CD4-positive, alpha-beta T cell (primary cell): ENCODE measurements around the gene KANK4. TPM values are rescaled to one million over a fixed set of nuclear protein-coding genes. Genes with fewer than 3 reads are reported as not detected.

ENCODE experiments used
- ATAC-seq: fragments of 200-7000 bp; cut with Tn5 transposase; one replicate; pipeline ENCODE4 v1.10.0; 2022; ENCODE audit warnings: mild to moderate bottlenecking; ENCODE audit not compliant: poor library complexity
- CTCF ChIA-PET: fragments of 350-600 bp; sonication (Branson Sonifier 250); formaldehyde crosslinking; loops from one replicate; lab custom pipeline; 2021; ENCODE audit warnings: antibody characterized with exemption, inconsistent platforms; lab: Charles Lee
- POLR2A ChIA-PET: fragments of 350-600 bp; sonication (Branson Sonifier 250); formaldehyde crosslinking; loops from one replicate; lab custom pipeline; 2021; ENCODE audit warnings: antibody characterized with exemption, inconsistent platforms; lab: Charles Lee
- DNase-seq, 14 experiments: peaks; one replicate each; pipeline ENCODE4 v3.0.0-alpha.2; 2013 to 2020; ENCODE audit warnings: mixed read lengths in 2 of 14
- H3K27ac ChIP-seq, 2 donors: one replicate each; pipeline versions ENCODE4 v1.5.1 to v1.7.0; 2013; ENCODE audit warnings: low read length in 2 of 2, low read depth in 1 of 2, mild to moderate bottlenecking in 1 of 2
- H3K27me3 ChIP-seq, 2 experiments: 1 replicate in 1 of 2; 2 replicates in 1 of 2; pipeline versions ENCODE4 v1.6.1 to v1.7.0; 2013; ENCODE audit warnings: low read length in 2 of 2, control low read depth in 1 of 2, mild to moderate bottlenecking in 1 of 2, moderate library complexity in 1 of 2; ENCODE audit not compliant: insufficient read depth in 2 of 2, control insufficient read depth in 1 of 2
- H3K36me3 ChIP-seq: one replicate; pipeline ENCODE4 v1.6.1; 2013; ENCODE audit warnings: low read length, control low read depth; ENCODE audit not compliant: insufficient read depth
- H3K4me1 ChIP-seq: one replicate; pipeline ENCODE4 v1.6.1; 2013; ENCODE audit warnings: low read length, control low read depth; ENCODE audit not compliant: insufficient read depth
- H3K4me3 ChIP-seq: one replicate; pipeline ENCODE4 v1.5.1; 2013; ENCODE audit warnings: mild to moderate bottlenecking, low read length, moderate library complexity
- H3K9me3 ChIP-seq, 2 experiments: 1 replicate in 1 of 2; 2 replicates in 1 of 2; pipeline versions ENCODE4 v1.6.1 to v1.7.0; 2013; ENCODE audit warnings: low read length in 2 of 2, mild to moderate bottlenecking in 2 of 2, control low read depth in 1 of 2, moderate library complexity in 1 of 2; ENCODE audit not compliant: control insufficient read depth in 1 of 2, insufficient read depth in 1 of 2
- H3K27ac Mint-ChIP-seq: one replicate; pipeline ENCODE4 v1.8.0; 2020; ENCODE audit warnings: mixed read lengths
- H3K27me3 Mint-ChIP-seq: one replicate; pipeline ENCODE4 v1.8.0; 2021; ENCODE audit warnings: mixed read lengths
- H3K36me3 Mint-ChIP-seq: one replicate; pipeline ENCODE4 v1.8.0; 2021; ENCODE audit warnings: low read depth, mixed read lengths
- H3K4me1 Mint-ChIP-seq: one replicate; pipeline ENCODE4 v1.8.0; 2021; ENCODE audit warnings: low read depth, mixed read lengths
- H3K4me3 Mint-ChIP-seq: one replicate; pipeline ENCODE4 v1.8.0; 2020; ENCODE audit warnings: mild to moderate bottlenecking, mixed read lengths
- H3K9me3 Mint-ChIP-seq: one replicate; pipeline ENCODE4 v1.8.0; 2020; ENCODE audit warnings: mixed read lengths
- intact Hi-C, 2 experiments: fragments of 100-400 bp; cut with DNase I in 1 of 2; cut with micrococcal nuclease in 1 of 2; formaldehyde crosslinking; loops; one replicate each; pipeline versions ENCODE4 v1.15.1 to v1.9.0; 2023 to 2025; cut with DNase I, micrococcal nuclease
- total RNA-seq, 174 experiments: library from RNA in 2 of 174; stranded (reverse) in 2 of 174; gene quantifications; one replicate each; pipeline ENCODE4 v1.2.3 and lab custom pipeline; 2021 to 2026
- TF ChIP-seq, protein P1 (sequence below): fragments of 200-600 bp; IDR thresholded peaks from one replicate; pipeline ENCODE4 v1.8.0; 2022; ENCODE audit warnings: antibody characterized with exemption, mild to moderate bottlenecking

The KANK4 gene
- total RNA-seq, 2 experiments from 2014 or later = not detected

DNA sequence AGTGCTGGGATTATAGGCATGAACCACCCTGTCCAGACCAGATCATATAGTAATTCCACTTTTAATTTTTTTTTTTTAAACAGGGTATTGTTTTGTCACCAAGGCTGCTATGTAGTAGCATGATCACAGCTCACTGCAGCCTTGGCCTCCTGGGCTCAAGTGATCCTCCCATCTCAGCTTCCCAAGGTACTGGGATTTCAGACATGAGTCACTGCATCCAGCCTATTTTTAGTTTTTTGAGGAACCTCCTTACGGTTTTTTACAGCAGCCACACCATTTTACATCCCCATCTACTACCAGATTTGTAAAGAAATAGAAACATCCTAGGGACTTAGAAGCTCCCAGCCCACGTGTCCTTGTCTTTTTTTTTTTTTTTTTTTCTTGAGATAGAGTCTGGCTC is 100.6 kb downstream of the KANK4 start:
- Mint-ChIP-seq H3K36me3 (no peaks in the 10 kb centered on the region), H3K4me1 (no peaks in the 10 kb centered on the region), H3K27me3 (no peaks in the 10 kb centered on the region), H3K9me3 (peaks cover 3% of the 10 kb centered on the region), H3K4me3 (no peak overlapping the region), H3K27ac (no peak overlapping the region)
- no peak overlapping the region for H3K27ac ChIP-seq
- CTCF ChIA-PET = no interaction called here
- TF ChIP-seq, protein P1, sequence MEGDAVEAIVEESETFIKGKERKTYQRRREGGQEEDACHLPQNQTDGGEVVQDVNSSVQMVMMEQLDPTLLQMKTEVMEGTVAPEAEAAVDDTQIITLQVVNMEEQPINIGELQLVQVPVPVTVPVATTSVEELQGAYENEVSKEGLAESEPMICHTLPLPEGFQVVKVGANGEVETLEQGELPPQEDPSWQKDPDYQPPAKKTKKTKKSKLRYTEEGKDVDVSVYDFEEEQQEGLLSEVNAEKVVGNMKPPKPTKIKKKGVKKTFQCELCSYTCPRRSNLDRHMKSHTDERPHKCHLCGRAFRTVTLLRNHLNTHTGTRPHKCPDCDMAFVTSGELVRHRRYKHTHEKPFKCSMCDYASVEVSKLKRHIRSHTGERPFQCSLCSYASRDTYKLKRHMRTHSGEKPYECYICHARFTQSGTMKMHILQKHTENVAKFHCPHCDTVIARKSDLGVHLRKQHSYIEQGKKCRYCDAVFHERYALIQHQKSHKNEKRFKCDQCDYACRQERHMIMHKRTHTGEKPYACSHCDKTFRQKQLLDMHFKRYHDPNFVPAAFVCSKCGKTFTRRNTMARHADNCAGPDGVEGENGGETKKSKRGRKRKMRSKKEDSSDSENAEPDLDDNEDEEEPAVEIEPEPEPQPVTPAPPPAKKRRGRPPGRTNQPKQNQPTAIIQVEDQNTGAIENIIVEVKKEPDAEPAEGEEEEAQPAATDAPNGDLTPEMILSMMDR = no peak
- H3K27me3 ChIP-seq = no peaks in the 10 kb centered on the region
- intact Hi-C loops = no loop called here
- POLR2A ChIA-PET = no interaction called here
- no peak for ATAC-seq
- no peaks in the 10 kb centered on the region for H3K36me3 ChIP-seq
- DNase-seq = no peak
- H3K9me3 ChIP-seq = no peaks in the 10 kb centered on the region
- H3K4me1 ChIP-seq = no peaks in the 10 kb centered on the region
- H3K4me3 ChIP-seq = no peak overlapping the region

GRCh38 chr1:62213075-62213914 is 105.9 kb downstream of the KANK4 start:
- TF ChIP-seq, protein P1 = no peak
- H3K9me3 Mint-ChIP-seq = peaks cover 16% of the 10 kb centered on the region
- no peaks in the 10 kb centered on the region for H3K4me1 ChIP-seq
- intact Hi-C loops = no loop called here
- H3K4me3 Mint-ChIP-seq = no peak overlapping the region
- no peak overlapping the region for H3K27ac ChIP-seq
- no peak for ATAC-seq
- no peaks in the 10 kb centered on the region for H3K36me3 ChIP-seq
- no peaks in the 10 kb centered on the region for H3K4me1 Mint-ChIP-seq
- H3K27me3 ChIP-seq = no peaks in the 10 kb centered on the region
- no peaks in the 10 kb centered on the region for H3K27me3 Mint-ChIP-seq
- H3K9me3 ChIP-seq = peaks cover 7 to 14% of the 10 kb centered on the region in 2 experiments
- no peaks in the 10 kb centered on the region for H3K36me3 Mint-ChIP-seq
- H3K4me3 ChIP-seq = no peak overlapping the region
- POLR2A ChIA-PET = no interaction called here
- DNase-seq = no peak
- no peak overlapping the region for H3K27ac Mint-ChIP-seq
- CTCF ChIA-PET = no interaction called here

DNA sequence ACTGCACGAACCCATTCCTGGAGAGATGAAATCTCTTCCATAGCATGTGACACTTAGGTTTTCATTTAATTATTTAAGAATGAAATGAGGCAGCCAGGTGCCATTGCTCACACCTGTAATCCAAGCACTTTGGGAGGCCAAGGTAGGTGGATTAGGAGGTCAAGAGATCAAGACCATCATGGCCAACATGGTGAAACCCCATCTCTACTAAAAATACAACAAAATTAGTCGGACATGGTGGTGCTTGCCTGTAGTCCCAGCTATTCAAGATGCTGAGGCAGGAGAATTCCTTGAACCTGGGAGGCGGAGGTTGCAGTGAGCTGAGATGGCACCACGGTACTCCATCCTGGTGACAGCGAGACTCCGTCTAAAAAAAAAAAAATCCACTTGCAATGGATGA is 106.8 kb downstream of the KANK4 start:
- ChIA-PET CTCF (no interaction called here), POLR2A (no interaction called here)
- Histone ChIP-seq H3K27ac (no peak overlapping the region), H3K36me3 (no peaks in the 10 kb centered on the region), H3K4me3 (no peak overlapping the region), H3K9me3 (peaks cover 7 to 14% of the 10 kb centered on the region in 2 experiments), H3K4me1 (no peaks in the 10 kb centered on the region), H3K27me3 (no peaks in the 10 kb centered on the region)
- Mint-ChIP-seq H3K27ac (no peak overlapping the region), H3K27me3 (no peaks in the 10 kb centered on the region), H3K4me1 (no peaks in the 10 kb centered on the region), H3K9me3 (peaks cover 16% of the 10 kb centered on the region), H3K4me3 (no peak overlapping the region), H3K36me3 (no peaks in the 10 kb centered on the region)
- TF ChIP-seq, protein P1 = no peak
- intact Hi-C loops = no loop called here
- DNase-seq (no peak), ATAC-seq (no peak)
